SK-N-SH (cell line): ENCODE measurements around the gene ABHD15. TPM values are rescaled to one million over a fixed set of nuclear protein-coding genes. Genes with fewer than 3 reads are reported as not detected.

Experiments used
- CTCF ChIA-PET: fragments of 300-600, 350-600 bp; formaldehyde crosslinking; extraction: SDS; loops from one replicate; lab custom pipeline; 2021; lab: Yijun Ruan, JAX
- POLR2A ChIA-PET: fragments of 350-600 bp; sonication (Branson Sonifier 250); formaldehyde crosslinking; extraction: SDS; loops from one replicate; lab custom pipeline; 2020; ENCODE audit warnings: antibody characterized with exemption, inconsistent platforms; lab: Yijun Ruan, JAX
- DNase-seq: peaks from one replicate; pipeline ENCODE4 v3.0.0; 2012
- H2AFZ ChIP-seq: fragments of 200-600 bp; sonication (generic); 2 replicates; pipeline ENCODE4 v1.8.1; 2016; ENCODE audit warnings: antibody characterized with exemption, mild to moderate bottlenecking, low read depth
- H3F3A ChIP-seq: fragments of 200-600 bp; sonication (generic); replicated peaks from 2 replicates; pipeline ENCODE3; 2016; ENCODE audit warnings: antibody characterized with exemption, mild to moderate bottlenecking; ENCODE audit not compliant: insufficient read depth
- H3K27ac ChIP-seq, 2 experiments: fragments of 200-500 bp in 1 of 2; fragments of 200-600 bp in 1 of 2; sonication (Bioruptor generic) in 1 of 2; sonication (generic), shearing (Covaris generic) in 1 of 2; 2 replicates each; pipeline versions ENCODE4 v1.5.1 to v1.6.1; 2014 to 2016; ENCODE audit warnings: low read depth in 2 of 2, inconsistent platforms in 1 of 2, low read length in 1 of 2, mild to moderate bottlenecking in 1 of 2, mixed read lengths in 1 of 2
- H3K27me3 ChIP-seq: fragments of 200-600 bp; sonication (generic), shearing (Covaris generic); 2 replicates; pipeline ENCODE4 v1.6.1; 2016; ENCODE audit warnings: mixed run types; ENCODE audit not compliant: insufficient read depth
- H3K36me3 ChIP-seq, 2 experiments: fragments of 200-500 bp in 1 of 2; fragments of 200-600 bp in 1 of 2; sonication (Bioruptor generic) in 1 of 2; sonication (generic) in 1 of 2; replicated peaks in 1 of 2; 2 replicates each; pipeline versions ENCODE3 to v1.5.1; 2014 to 2016; ENCODE audit warnings: low read length in 1 of 2, mild to moderate bottlenecking in 1 of 2; ENCODE audit not compliant: insufficient read depth in 2 of 2, control insufficient read depth in 1 of 2
- H3K4me1 ChIP-seq, 2 experiments: fragments of 200-500 bp in 1 of 2; fragments of 200-600 bp in 1 of 2; sonication (Bioruptor generic) in 1 of 2; sonication (generic), shearing (Covaris generic) in 1 of 2; 2 replicates each; pipeline versions ENCODE4 v1.5.1 to v1.6.1; 2014 to 2016; ENCODE audit warnings: low read depth in 1 of 2, low read length in 1 of 2, mixed run types in 1 of 2; ENCODE audit not compliant: insufficient read depth in 2 of 2, control insufficient read depth in 1 of 2
- H3K4me2 ChIP-seq: fragments of 200-600 bp; sonication (generic), shearing (Covaris generic); 2 replicates; pipeline ENCODE4 v1.6.1; 2017; ENCODE audit warnings: mixed run types
- H3K4me3 ChIP-seq, 2 experiments: fragments of 200-500 bp in 1 of 2; fragments of 200-600 bp in 1 of 2; sonication (Bioruptor generic) in 1 of 2; sonication (generic), shearing (Covaris generic) in 1 of 2; 2 replicates each; pipeline versions ENCODE4 v1.5.1 to v1.8.1; 2014 to 2016; ENCODE audit warnings: low read depth in 2 of 2, inconsistent platforms in 1 of 2, low read length in 1 of 2, mild to moderate bottlenecking in 1 of 2, mixed read lengths in 1 of 2, moderate library complexity in 1 of 2
- H3K79me2 ChIP-seq: fragments of 200-600 bp; sonication (generic); 2 replicates; pipeline ENCODE4 v1.8.1; 2017; ENCODE audit warnings: mild to moderate bottlenecking; ENCODE audit not compliant: insufficient read depth
- H3K9ac ChIP-seq: fragments of 200-600 bp; sonication (generic); 2 replicates; pipeline ENCODE4 v1.6.1; 2017; ENCODE audit warnings: mixed run types
- H3K9me2 ChIP-seq: fragments of 200-600 bp; sonication (generic); 2 replicates; pipeline ENCODE4 v1.6.1; 2017; ENCODE audit warnings: mixed run types
- H3K9me3 ChIP-seq: fragments of 200-600 bp; sonication (generic); 2 replicates; pipeline ENCODE4 v1.6.1; 2017; ENCODE audit warnings: mixed run types, mild to moderate bottlenecking, moderate library complexity
- H4K20me1 ChIP-seq: fragments of 200-600 bp; sonication (generic); 2 replicates; pipeline ENCODE4 v1.6.1; 2017; ENCODE audit warnings: mild to moderate bottlenecking, mixed run types; ENCODE audit not compliant: insufficient read depth
- CHD2 ChIP-seq: fragments of 150-350 bp; IDR thresholded peaks from 2 replicates; pipeline ENCODE4 v1.6.1; 2018; ENCODE audit warnings: low read length; ENCODE audit not compliant: partially characterized antibody
- MAX ChIP-seq: IDR thresholded peaks from 2 replicates; pipeline ENCODE4 v1.4.0; 2012; ENCODE audit warnings: low read depth
- MXI1 ChIP-seq: IDR thresholded peaks from 2 replicates; pipeline ENCODE4 v1.6.1; 2012; ENCODE audit warnings: mild to moderate bottlenecking, low read depth, low read length, improper control_type of control experiment
- NRF1 ChIP-seq: IDR thresholded peaks from 2 replicates; pipeline ENCODE4 v1.6.1; 2012; ENCODE audit warnings: low read depth, mild to moderate bottlenecking, low read length
- REST ChIP-seq: IDR thresholded peaks from 2 replicates; pipeline ENCODE4 v1.6.1; 2012; ENCODE audit warnings: mild to moderate bottlenecking, low read depth, low read length, moderate library complexity
- RFX5 ChIP-seq: IDR thresholded peaks from 2 replicates; pipeline ENCODE4 v1.6.1; 2012; ENCODE audit warnings: mild to moderate bottlenecking, improper control_type of control experiment, low read length
- SMC3 ChIP-seq: IDR thresholded peaks from 2 replicates; pipeline ENCODE4 v1.6.1; 2012; ENCODE audit warnings: low read depth, low read length, improper control_type of control experiment
- TAF1 ChIP-seq: IDR thresholded peaks from 2 replicates; pipeline ENCODE4 v1.6.1; 2012; ENCODE audit warnings: low read depth, mild to moderate bottlenecking, low read length, moderate library complexity, borderline replicate concordance
- TEAD4 ChIP-seq: IDR thresholded peaks from 2 replicates; pipeline ENCODE4 v1.4.0; 2012; ENCODE audit warnings: mild to moderate bottlenecking, borderline replicate concordance; ENCODE audit not compliant: insufficient read depth
- WGBS: methylation state at CpG from one replicate; pipeline ENCODE4 v1.1.6; 2017; ENCODE audit warnings: low lambda C conversion rate; 5-methylcytosine and 5-hydroxymethylcytosine counted together
- polyA plus RNA-seq, 3 experiments: library from polyadenylated mRNA; depleted of rRNA; stranded (reverse); fragments of >200 nt; gene quantifications; 2 replicates each; pipeline ENCODE4 v1.2.3, GENCODE V29; 2012

Gene ABHD15
- polyA plus RNA-seq, 1 of the 3 experiments (the other 2 are of a cell fraction): 7.0 TPM

GRCh38 chr17:29589524-29590410 lies 22.9 kb upstream of the ABHD15 start, which contains the start of gene GIT1:
Gene GIT1, minus strand, starts transcription at chr17:29589648. Its CDS starts 270 bp downstream, at chr17:29589378.
- H3K27ac ChIP-seq: peak within 1 kb of the TSS; percentile 64 to 91
- H2AFZ ChIP-seq: peak within 1 kb of the TSS; percentile 91; the same call in 1 of the 2 replicates
- no peaks in the 10 kb centered on the region for H3K9me3 ChIP-seq
- CTCF ChIA-PET: interaction anchor here (1.2 to 12.7 kb wide), 6 partner anchors 10 to 342 kb away, joined by 3 to 166 read pairs (median 12); partner anchors contain the start of genes ABHD15 and TP53I13
- peak within 1 kb of the TSS; percentile 99 for H3K4me2 ChIP-seq
- peak within 1 kb of the TSS; percentile 89 to 91 for H3K4me3 ChIP-seq
- POLR2A ChIA-PET: no interaction called here
- peaks cover 29% of the 10 kb centered on the region for H3F3A ChIP-seq
- WGBS: 30% methylated on average over 18 of the region's 70 CpGs
- H3K27me3 ChIP-seq: no peaks in the 10 kb centered on the region
- H3K9ac ChIP-seq: peak within 1 kb of the TSS; percentile 80
- H3K79me2 ChIP-seq: peaks cover 46% of the 10 kb centered on the region
- no peaks in the 10 kb centered on the region for H3K36me3 ChIP-seq
- DNase-seq: peak; percentile 98
- H3K9me2 ChIP-seq: no peaks in the 10 kb centered on the region
- peaks cover 41% of the 10 kb centered on the region for H4K20me1 ChIP-seq
- H3K4me1 ChIP-seq: peaks cover 41 to 65% of the 10 kb centered on the region in 2 experiments
- TF ChIP-seq RFX5 (no peak), MAX (peak; percentile 39; the same call in 1 of the 2 replicates), NRF1 (peak; percentile 82), SMC3 (no peak), TEAD4 (no peak), TAF1 (peak; percentile 46), CHD2 (peak; percentile 51), MXI1 (peak; percentile 56; the same call in 1 of the 2 replicates), REST (0 out of 2 replicates have a peak, but pooled peaks have one; percentile 39)
